ENCODE data around the gene NFATC2IP.

- no peak for TF ChIP-seq MXI1 (conservative IDR thresholded peaks at IDR 0.05; ENCODE audit: poor library complexity, severe bottlenecking)
- no peak for TF ChIP-seq CTCF (IDR thresholded peaks at IDR 0.05; ENCODE audit: poor library complexity, severe bottlenecking)
- TF ChIP-seq, protein P1, sequence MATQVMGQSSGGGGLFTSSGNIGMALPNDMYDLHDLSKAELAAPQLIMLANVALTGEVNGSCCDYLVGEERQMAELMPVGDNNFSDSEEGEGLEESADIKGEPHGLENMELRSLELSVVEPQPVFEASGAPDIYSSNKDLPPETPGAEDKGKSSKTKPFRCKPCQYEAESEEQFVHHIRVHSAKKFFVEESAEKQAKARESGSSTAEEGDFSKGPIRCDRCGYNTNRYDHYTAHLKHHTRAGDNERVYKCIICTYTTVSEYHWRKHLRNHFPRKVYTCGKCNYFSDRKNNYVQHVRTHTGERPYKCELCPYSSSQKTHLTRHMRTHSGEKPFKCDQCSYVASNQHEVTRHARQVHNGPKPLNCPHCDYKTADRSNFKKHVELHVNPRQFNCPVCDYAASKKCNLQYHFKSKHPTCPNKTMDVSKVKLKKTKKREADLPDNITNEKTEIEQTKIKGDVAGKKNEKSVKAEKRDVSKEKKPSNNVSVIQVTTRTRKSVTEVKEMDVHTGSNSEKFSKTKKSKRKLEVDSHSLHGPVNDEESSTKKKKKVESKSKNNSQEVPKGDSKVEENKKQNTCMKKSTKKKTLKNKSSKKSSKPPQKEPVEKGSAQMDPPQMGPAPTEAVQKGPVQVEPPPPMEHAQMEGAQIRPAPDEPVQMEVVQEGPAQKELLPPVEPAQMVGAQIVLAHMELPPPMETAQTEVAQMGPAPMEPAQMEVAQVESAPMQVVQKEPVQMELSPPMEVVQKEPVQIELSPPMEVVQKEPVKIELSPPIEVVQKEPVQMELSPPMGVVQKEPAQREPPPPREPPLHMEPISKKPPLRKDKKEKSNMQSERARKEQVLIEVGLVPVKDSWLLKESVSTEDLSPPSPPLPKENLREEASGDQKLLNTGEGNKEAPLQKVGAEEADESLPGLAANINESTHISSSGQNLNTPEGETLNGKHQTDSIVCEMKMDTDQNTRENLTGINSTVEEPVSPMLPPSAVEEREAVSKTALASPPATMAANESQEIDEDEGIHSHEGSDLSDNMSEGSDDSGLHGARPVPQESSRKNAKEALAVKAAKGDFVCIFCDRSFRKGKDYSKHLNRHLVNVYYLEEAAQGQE (IDR thresholded peaks at IDR 0.05; ENCODE audit: borderline replicate concordance): no peak
- TF ChIP-seq EZH2 (IDR thresholded peaks at IDR 0.05; ENCODE audit: borderline replicate concordance, insufficient read depth, low read length, poor library complexity, severe bottlenecking): no peak
- TF ChIP-seq EP300 (conservative IDR thresholded peaks at IDR 0.05; ENCODE audit: poor library complexity, severe bottlenecking): no peak
- TF ChIP-seq SMC3 (conservative IDR thresholded peaks at IDR 0.05; ENCODE audit: poor library complexity): no peak
- TF ChIP-seq POLR2AphosphoS5 (IDR thresholded peaks at IDR 0.05): no peak
- TF ChIP-seq TAF1 (IDR thresholded peaks at IDR 0.05; ENCODE audit: low read depth): no peak
Measured at GRCh38 chr16:28987170-28987853, 36.6 kb downstream of the NFATC2IP start.

All from neural cell (in vitro differentiated cells).